ENCODE results near the gene HSD17B8.

GRCh38 chr6:33168639-33169038 lies 35.8 kb upstream of the HSD17B8 start:
- TF ChIP-seq CTCF (IDR thresholded peaks at IDR 0.05 in 2 of 3, conservative IDR thresholded peaks at IDR 0.05 in 1 of 3; ENCODE audit: borderline replicate concordance in 1 of 3, insufficient read depth in 1 of 3, low read depth in 2 of 3, low read length in 2 of 3) = no peak
- no peak for TF ChIP-seq ZFX (IDR thresholded peaks at IDR 0.05)
- no peak for TF ChIP-seq POLR2A (IDR thresholded peaks at IDR 0.05; ENCODE audit: borderline replicate concordance, extremely low read depth, insufficient read depth, insufficient read length)
- TF ChIP-seq EZH2 (IDR thresholded peaks at IDR 0.05) = no peak
- no peak for TF ChIP-seq POLR2AphosphoS5 (IDR thresholded peaks at IDR 0.05; ENCODE audit: low read depth, low read length)
- no peak for TF ChIP-seq MAX (IDR thresholded peaks at IDR 0.05)
- TF ChIP-seq REST (IDR thresholded peaks at IDR 0.05; ENCODE audit: low read depth) = no peak
- no peak for TF ChIP-seq CBX3 (IDR thresholded peaks at IDR 0.05; ENCODE audit: low read depth)
- TF ChIP-seq YY1 (IDR thresholded peaks at IDR 0.05; ENCODE audit: extremely low read depth, insufficient replicate concordance, low read depth, low read length) = no peak
- no peak for TF ChIP-seq ATF3 (IDR thresholded peaks at IDR 0.05)
- no peak for TF ChIP-seq TCF7L2 (IDR thresholded peaks at IDR 0.05; ENCODE audit: borderline replicate concordance, extremely low read depth, insufficient read depth, insufficient read length)

Data from HCT116 (cell line).